GM21381 (cell line): ENCODE results near the gene HSP90AB1.
A peak's percentile ranks its signal among the peaks of the same experiment; 100 is the strongest.

ENCODE experiments used
- ATAC-seq: cut with Tn5 transposase; IDR thresholded peaks from one replicate; pipeline ENCODE4 v1.9.1; 2021; ENCODE audit warnings: mild to moderate bottlenecking, moderate library complexity; ENCODE audit not compliant: unreplicated experiment

The HSP90AB1 gene

DNA sequence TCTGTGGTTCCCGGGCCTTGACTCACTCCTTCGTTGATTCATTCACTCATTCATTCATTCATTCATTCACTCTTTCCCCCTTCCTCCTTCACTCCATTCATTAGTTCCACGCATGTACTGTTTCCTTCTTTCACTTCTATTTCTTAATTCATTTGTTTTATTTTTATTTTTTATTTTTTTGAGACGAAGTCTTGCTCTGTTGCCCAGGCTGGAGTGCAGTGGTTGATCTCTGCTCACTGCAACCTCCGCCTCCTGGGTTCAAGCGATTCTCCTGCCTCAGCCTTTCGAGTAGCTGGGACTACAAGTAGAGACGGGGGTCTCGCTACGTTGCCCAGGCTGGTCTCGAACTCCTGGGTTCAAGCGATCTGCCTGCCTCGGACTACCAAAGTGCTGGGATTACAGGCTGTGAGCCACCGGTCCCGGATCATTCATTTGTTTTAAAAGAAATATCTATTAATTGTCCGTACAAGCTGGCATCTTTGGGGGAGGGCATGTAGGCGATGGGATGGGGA lies 18.9 kb downstream of the HSP90AB1 start:
- ATAC-seq = no peak

- ATAC-seq = peak; percentile 34
Measured at GRCh38 chr6:44266347-44266746, 19.4 kb downstream of the HSP90AB1 start.

DNA sequence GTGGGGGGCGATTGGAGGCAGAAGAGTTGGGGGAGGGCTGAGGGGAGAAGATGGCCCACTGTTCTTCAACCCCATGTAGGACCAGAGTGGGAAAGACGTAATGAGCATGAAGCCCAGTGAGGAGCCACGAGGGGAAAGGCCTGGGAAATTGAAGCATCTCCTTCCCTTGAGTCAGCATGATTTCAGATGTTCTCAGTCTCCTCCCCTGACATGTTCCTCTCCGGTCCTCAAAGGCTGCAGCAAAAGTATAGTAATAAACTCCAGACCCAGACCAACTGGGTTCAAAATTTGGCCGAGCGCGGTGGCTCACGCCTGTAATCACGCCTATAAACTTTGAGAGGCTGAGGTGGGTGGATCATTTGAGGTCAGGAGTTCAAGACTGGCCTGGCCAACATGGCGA lies 20.4 kb downstream of the HSP90AB1 start:
- ATAC-seq = no peak

DNA sequence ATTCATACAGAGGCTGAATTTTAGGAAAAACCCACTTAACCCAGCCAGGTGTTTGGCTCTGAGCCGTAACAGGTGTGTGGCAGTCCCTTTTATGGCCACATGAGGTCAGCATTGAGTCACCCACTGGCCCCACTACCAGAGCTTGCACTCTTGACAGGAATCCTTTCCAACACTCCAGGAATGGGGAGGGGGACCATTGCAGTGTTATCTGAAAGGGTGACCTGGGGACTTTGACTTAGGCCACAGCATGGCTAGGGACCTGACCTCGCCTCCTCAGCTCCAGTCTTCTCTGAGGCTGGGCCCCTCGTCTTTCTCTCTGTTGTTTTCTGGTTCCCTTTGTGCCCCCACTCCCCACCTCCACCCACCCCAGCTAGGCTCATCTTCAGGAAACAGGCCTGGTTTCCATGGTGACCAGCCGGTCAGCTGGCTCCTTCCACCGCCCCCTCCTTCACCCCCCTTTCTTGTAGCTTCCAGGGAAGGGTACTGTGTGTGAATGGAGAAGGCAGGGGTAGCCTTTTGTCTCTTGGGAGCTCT lies 21.3 kb downstream of the HSP90AB1 start:
- ATAC-seq = no peak

DNA sequence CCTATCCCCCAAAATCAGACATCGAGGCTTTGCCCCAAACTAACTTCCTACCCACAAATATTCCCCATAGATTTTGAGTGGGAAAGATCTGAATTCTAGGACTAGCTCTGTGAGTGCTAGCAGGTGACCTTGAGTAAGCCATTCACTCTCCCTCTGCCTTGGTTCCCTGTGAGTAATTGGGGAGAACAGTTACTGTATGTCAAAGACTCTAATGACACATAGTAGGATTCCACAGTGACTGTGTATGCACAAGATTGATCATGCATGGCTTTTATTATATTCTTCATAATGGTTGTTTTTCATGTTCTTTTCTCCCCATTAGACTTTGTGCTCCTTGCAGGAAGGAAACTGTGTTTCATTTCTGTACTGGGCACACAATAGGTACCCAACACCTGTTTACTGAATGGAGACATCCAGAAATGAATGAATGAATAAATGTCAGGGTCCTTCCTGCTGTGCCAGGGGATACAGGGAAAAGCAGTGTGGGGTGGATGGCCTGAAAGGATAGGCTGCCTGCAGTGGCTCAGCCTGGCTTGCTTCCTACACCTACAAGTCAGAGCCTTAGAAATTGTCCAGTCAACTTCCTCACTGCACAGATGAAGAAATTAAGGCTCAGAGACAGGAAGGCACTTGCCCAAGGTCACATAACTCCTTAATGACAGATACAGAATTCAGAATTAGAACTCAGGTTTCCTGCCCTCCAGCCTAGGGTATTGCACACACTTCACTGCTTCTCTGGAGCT lies 22.4 kb downstream of the HSP90AB1 start:
- ATAC-seq = no peak

- no peak for ATAC-seq
Measured at GRCh38 chr6:44269921-44270525, 23.1 kb downstream of the HSP90AB1 start, which contains the start of gene TMEM151B. Gene TMEM151B, plus strand, starts transcription at chr6:44270450. Its CDS starts 293 bp downstream, at chr6:44270743.

DNA sequence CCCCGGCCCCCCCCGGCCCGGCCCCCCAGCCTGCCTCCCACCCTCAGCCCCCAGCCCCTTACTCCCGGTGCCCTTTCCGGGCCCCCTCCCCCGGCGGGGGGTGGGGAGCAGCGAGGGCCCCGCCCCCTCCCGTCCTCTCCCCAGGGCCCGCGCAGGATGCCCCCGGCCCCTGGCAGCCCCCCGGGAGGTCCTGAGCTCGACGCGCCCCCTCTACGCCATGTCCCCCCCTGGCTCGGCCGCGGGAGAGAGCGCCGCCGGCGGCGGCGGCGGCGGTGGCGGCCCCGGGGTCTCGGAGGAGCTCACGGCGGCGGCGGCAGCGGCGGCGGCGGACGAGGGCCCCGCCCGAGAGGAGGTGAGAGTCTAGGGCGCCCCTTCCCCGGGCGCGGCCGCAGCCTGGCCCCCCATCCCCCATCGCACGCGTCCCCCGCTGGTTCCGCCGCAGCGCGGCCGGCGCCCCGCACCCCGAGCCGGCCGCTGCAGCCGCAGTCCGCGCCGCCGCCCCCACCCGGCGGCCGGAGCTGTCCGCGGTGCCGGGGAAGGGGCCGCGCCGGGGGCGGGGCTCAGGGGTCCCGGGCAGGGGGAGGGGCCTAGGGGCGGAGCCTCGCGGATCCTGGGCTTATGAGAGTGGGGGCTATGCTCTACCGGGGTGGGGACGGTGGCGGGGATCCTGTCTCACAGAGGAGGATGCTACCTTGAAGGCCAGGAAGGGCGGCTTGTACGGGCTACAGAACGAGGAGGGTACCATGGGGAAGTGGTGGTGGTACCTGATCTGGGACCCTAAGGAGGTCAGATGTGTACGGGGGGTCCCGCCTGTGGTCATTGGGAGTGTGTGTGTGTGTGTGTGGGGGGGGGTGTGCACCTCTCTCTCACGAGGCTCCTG lies 23.9 kb downstream of the HSP90AB1 start:
- no peak for ATAC-seq

- no peak for ATAC-seq
Measured at GRCh38 chr6:44271406-44271723, 24.5 kb downstream of the HSP90AB1 start.

DNA sequence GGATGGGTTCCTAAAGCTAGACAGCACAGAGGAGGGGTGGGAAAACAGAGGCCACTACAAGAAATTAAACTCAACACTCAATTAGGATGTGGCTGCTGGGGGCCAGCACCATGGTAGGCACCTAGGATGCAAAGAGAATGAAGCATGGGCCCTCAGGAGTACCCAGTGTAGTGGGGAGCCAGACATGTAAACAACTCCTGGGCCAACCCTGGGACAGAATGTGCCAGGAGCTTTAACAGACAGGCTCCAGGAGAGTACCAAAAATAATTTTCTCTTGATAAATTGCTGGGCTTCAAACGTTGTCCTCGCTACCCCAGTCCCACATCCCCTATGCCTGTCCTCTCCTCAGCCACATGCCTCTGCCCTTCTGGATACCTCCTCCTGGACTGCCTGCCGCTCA lies 25.0 kb downstream of the HSP90AB1 start:
- ATAC-seq = no peak

DNA sequence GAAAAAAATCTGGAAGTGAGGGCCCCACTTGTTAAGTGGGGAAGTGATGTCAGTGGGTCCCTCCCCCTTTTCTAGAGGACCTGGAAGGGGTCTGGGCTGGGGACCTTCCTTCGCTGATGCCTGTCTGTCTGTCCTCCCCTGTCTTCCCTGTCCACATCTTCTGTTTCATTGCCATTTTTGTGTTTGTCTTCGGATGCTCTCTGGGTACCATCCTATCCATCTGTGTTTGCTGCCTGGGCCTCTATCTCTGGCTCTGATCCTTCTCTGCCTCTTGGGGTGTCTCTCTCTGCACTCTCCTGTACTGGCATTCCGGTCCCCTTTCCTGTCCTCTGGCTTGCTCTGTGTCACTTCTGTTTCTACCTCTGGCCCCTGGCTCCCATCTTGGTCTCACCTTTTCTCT lies 25.6 kb downstream of the HSP90AB1 start:
- ATAC-seq = no peak

- no peak for ATAC-seq
Measured at GRCh38 chr6:44272999-44273566, 26.2 kb downstream of the HSP90AB1 start.

GRCh38 chr6:44273617-44274016 lies 26.7 kb downstream of the HSP90AB1 start:
- ATAC-seq = no peak

GRCh38 chr6:44275271-44275748 lies 28.4 kb downstream of the HSP90AB1 start:
- no peak for ATAC-seq

- ATAC-seq = no peak
Measured at GRCh38 chr6:44275749-44276648, 29.1 kb downstream of the HSP90AB1 start.

DNA sequence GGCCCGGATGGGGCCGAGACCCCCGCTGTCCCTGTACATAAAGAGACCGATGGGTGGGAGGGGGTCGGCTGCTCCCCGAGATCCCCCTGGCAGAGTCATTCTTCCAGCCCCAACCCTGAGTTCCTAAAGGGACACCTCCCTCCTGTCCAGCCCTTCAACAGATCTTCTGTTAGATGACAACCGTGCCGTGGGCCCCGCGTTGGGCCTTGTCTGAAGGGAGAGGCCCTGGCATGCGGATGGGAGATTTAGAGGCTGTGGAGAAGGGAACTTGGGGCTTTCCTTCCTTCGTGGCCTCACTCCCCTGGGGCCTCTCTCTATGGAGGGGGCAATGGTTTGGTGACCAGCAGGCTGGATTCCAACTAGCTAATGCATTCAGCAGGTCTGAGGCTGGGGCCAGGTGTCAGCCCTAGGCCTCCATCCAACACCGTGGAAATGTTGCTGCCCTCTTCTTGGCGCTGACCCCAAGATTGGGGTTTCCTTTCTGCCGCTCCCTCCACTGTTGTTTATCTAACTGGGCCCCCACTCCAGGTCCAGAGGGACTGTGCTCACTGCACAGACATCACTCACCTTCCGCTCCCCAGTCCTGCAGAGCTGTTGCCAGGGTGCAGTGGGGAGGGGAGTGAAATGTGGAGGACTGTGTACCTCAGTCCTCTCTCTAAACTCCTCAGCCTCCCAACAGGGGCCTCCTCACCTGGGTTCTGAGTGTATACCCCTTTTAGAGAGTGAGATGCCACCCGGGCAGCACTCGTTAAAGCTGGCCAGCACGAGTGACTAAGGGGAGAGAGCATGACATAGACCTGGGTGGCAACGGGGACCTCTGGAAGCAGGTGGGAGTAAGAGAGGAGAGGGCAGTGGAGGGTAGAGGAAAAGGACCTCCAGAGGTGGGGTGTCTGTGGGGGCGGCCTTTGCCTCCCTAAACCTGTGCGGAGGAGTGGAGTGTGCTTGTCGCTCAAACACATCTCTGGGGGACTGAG lies 30.1 kb downstream of the HSP90AB1 start:
- no peak for ATAC-seq

GRCh38 chr6:44277763-44278162 lies 30.9 kb downstream of the HSP90AB1 start:
- ATAC-seq = no peak

DNA sequence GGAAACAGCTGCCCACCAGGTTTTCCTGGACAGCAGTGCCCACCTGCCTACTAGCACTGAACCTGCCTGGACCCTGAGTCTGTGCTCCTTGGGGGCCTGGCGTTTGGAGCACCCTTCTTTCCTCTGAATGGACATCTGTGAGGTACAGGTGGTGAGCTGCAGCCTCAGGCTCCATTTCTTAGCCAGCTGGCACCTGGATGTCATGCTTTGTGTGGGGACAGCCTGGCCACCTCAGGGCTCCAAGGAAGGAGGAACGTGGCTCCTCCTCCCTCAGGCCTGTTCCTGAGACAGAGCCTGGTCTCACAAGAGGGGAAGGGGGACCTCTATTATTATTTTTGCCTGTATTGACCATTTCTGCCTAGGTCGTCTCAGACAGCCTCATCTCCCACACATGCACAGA lies 31.4 kb downstream of the HSP90AB1 start:
- ATAC-seq = no peak
